ENCODE data around the gene LIN52. TPM values are rescaled to one million over a fixed set of nuclear protein-coding genes. Genes with fewer than 3 reads are reported as not detected.

The LIN52 gene
- total RNA-seq, 1 experiment from 2014 or later: 6.7 TPM

DNA sequence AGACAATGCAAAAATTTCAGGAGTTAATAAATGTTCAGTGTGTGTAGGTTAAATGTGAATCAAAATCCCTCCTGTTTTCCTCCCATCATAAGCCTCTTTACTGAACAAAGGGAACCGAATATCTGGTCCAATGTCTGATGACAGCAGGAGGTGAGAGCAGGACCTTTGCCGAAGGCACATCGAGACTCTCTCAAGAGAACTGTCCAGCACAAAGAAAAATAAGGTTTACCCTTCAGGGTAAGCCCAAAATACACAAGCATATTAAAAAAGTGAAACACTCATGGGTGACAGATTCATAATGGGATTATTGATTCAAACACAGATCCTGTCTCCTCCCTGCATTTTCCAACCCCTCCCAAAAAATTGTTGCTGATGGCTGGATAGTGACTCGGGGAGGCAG, 150.3 kb downstream of the LIN52 start:
- in situ Hi-C loops (cut with HindIII; ENCODE audit: low pct_unique_long_range_greater_than_20kb, low sequenced_read_pairs) (no loop called here), intact Hi-C loops (cut with micrococcal nuclease; ENCODE audit: unreplicated experiment) (no loop called here)
- H3K27ac ChIP-seq (ENCODE audit: low read length): no peak overlapping the region
- TF ChIP-seq, protein P1, sequence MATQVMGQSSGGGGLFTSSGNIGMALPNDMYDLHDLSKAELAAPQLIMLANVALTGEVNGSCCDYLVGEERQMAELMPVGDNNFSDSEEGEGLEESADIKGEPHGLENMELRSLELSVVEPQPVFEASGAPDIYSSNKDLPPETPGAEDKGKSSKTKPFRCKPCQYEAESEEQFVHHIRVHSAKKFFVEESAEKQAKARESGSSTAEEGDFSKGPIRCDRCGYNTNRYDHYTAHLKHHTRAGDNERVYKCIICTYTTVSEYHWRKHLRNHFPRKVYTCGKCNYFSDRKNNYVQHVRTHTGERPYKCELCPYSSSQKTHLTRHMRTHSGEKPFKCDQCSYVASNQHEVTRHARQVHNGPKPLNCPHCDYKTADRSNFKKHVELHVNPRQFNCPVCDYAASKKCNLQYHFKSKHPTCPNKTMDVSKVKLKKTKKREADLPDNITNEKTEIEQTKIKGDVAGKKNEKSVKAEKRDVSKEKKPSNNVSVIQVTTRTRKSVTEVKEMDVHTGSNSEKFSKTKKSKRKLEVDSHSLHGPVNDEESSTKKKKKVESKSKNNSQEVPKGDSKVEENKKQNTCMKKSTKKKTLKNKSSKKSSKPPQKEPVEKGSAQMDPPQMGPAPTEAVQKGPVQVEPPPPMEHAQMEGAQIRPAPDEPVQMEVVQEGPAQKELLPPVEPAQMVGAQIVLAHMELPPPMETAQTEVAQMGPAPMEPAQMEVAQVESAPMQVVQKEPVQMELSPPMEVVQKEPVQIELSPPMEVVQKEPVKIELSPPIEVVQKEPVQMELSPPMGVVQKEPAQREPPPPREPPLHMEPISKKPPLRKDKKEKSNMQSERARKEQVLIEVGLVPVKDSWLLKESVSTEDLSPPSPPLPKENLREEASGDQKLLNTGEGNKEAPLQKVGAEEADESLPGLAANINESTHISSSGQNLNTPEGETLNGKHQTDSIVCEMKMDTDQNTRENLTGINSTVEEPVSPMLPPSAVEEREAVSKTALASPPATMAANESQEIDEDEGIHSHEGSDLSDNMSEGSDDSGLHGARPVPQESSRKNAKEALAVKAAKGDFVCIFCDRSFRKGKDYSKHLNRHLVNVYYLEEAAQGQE (IDR thresholded peaks at IDR 0.05; ENCODE audit: insufficient read depth in 1 of 2, low read depth in 2 of 2, low read length in 1 of 2): peak in 1 of 2 experiments; percentile 38; a peak in 1 of 4 replicates
- no peak for TF ChIP-seq SIN3A (IDR thresholded peaks at IDR 0.05; ENCODE audit: borderline replicate concordance, insufficient read depth, low read depth, low read length)
- DNase-seq (ENCODE audit: low read depth, low spot score) (no peak), ATAC-seq (no peak)
- no peaks in the 10 kb centered on the region; the same call in 1 of the 2 replicates for H3K9me3 ChIP-seq (ENCODE audit: control insufficient read depth, insufficient read depth, low read depth, low read length)
- H3K27me3 ChIP-seq (ENCODE audit: control insufficient read depth, insufficient read depth, low read length): peaks cover 4% of the 10 kb centered on the region; the same call in 1 of the 2 replicates
- no peaks in the 10 kb centered on the region for H3K4me1 ChIP-seq (ENCODE audit: control insufficient read depth, insufficient read depth, low read length)
- no peaks in the 10 kb centered on the region for H3K36me3 ChIP-seq (ENCODE audit: control insufficient read depth, insufficient read depth, low read length)
- no peak overlapping the region for H3K4me3 ChIP-seq (ENCODE audit: low read depth in 2 of 2, low read length in 2 of 2)
- ChIA-PET CTCF (no interaction called here), POLR2A (no interaction called here)
- no TSS peak for BruUV-seq (replicated peaks)

DNA sequence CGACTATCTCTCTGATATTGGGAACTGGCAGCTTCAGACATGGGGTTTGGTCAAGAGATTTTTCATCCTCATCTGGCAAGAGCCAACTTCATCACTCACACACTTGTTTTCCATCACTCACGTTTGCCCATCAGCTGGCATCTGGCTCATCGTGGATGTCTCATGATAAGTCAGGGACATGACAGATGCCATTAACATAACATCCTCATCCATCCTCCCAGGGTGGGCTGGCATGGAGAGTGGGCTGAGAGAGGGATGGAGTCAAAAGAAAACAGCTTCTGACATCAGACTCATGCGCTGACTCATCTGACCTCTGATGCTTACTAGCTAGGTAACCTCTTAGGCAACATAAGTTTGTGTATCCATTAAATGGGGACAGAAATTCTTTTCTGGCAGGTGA, 152.7 kb downstream of the LIN52 start:
- Histone ChIP-seq H3K9me3 (ENCODE audit: control insufficient read depth, insufficient read depth, low read depth, low read length) (no peaks in the 10 kb centered on the region), H3K4me1 (ENCODE audit: control insufficient read depth, insufficient read depth, low read length) (no peaks in the 10 kb centered on the region; the same call in 1 of the 2 replicates), H3K4me3 (ENCODE audit: low read depth in 2 of 2, low read length in 2 of 2) (no peak overlapping the region), H3K27ac (ENCODE audit: low read length) (no peak overlapping the region), H3K27me3 (ENCODE audit: control insufficient read depth, insufficient read depth, low read length) (peaks cover 7% of the 10 kb centered on the region; the same call in 1 of the 2 replicates), H3K36me3 (ENCODE audit: control insufficient read depth, insufficient read depth, low read length) (no peaks in the 10 kb centered on the region)
- BruUV-seq (replicated peaks): no TSS peak
- intact Hi-C loops (cut with micrococcal nuclease; ENCODE audit: unreplicated experiment): no loop called here
- TF ChIP-seq, protein P1 (IDR thresholded peaks at IDR 0.05; ENCODE audit: insufficient read depth in 1 of 2, low read depth in 2 of 2, low read length in 1 of 2): no peak
- TF ChIP-seq, protein P2, sequence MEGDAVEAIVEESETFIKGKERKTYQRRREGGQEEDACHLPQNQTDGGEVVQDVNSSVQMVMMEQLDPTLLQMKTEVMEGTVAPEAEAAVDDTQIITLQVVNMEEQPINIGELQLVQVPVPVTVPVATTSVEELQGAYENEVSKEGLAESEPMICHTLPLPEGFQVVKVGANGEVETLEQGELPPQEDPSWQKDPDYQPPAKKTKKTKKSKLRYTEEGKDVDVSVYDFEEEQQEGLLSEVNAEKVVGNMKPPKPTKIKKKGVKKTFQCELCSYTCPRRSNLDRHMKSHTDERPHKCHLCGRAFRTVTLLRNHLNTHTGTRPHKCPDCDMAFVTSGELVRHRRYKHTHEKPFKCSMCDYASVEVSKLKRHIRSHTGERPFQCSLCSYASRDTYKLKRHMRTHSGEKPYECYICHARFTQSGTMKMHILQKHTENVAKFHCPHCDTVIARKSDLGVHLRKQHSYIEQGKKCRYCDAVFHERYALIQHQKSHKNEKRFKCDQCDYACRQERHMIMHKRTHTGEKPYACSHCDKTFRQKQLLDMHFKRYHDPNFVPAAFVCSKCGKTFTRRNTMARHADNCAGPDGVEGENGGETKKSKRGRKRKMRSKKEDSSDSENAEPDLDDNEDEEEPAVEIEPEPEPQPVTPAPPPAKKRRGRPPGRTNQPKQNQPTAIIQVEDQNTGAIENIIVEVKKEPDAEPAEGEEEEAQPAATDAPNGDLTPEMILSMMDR (IDR thresholded peaks at IDR 0.05): no peak
- TF ChIP-seq POLR2AphosphoS5 (IDR thresholded peaks at IDR 0.05; ENCODE audit: low read depth, low read length) (no peak), SIN3A (IDR thresholded peaks at IDR 0.05; ENCODE audit: borderline replicate concordance, insufficient read depth, low read depth, low read length) (no peak), TCF7L2 (IDR thresholded peaks at IDR 0.05; ENCODE audit: low read depth, low read length) (no peak)
- ChIA-PET CTCF (no interaction called here), POLR2A (no interaction called here)
- DNase-seq (ENCODE audit: low read depth, low spot score): no peak
- ATAC-seq: no peak
- in situ Hi-C loops (cut with HindIII; ENCODE audit: low pct_unique_long_range_greater_than_20kb, low sequenced_read_pairs): no loop called here

All from Panc1 (cell line).